Astrocyte (in vitro differentiated cells and primary cell): ENCODE results near the gene LBR. TPM values are rescaled to one million over a fixed set of nuclear protein-coding genes. Genes with fewer than 3 reads are reported as not detected.

ENCODE experiments used
- DNase-seq: peaks from one replicate; pipeline ENCODE4 v3.0.0-alpha.2; 2010; ENCODE audit warnings: low read depth
- FAIRE-seq: peaks from 2 replicates; lab custom pipeline; 2011; peaks lifted over from hg19 to GRCh38; lab: Jason Lieb, UNC
- H2AFZ ChIP-seq: 2 replicates; pipeline ENCODE4 v1.6.0; 2012; ENCODE audit warnings: low read depth, low read length, inconsistent platforms
- H3K27ac ChIP-seq: 2 replicates; pipeline ENCODE4 v1.5.1; 2011; ENCODE audit warnings: low read depth, low read length, inconsistent platforms
- H3K27me3 ChIP-seq: 2 replicates; pipeline ENCODE4 v1.6.0; 2011; ENCODE audit warnings: low read length, inconsistent platforms; ENCODE audit not compliant: insufficient read depth
- H3K36me3 ChIP-seq: 2 replicates; pipeline ENCODE4 v1.5.1; 2011; ENCODE audit warnings: low read length, inconsistent platforms; ENCODE audit not compliant: insufficient read depth
- H3K4me1 ChIP-seq: 2 replicates; pipeline ENCODE4 v1.5.1; 2011; ENCODE audit warnings: low read length, inconsistent platforms; ENCODE audit not compliant: insufficient read depth
- H3K4me2 ChIP-seq: 2 replicates; pipeline ENCODE4 v1.6.0; 2012; ENCODE audit warnings: low read length, inconsistent platforms
- H3K4me3 ChIP-seq: 2 replicates; pipeline ENCODE4 v1.5.1; 2011; ENCODE audit warnings: low read depth, mild to moderate bottlenecking, low read length, inconsistent platforms; ENCODE audit not compliant: insufficient read depth
- H3K79me2 ChIP-seq: 2 replicates; pipeline ENCODE4 v1.6.0; 2012; ENCODE audit warnings: mild to moderate bottlenecking, low read length, inconsistent platforms; ENCODE audit not compliant: insufficient read depth
- H3K9ac ChIP-seq: 2 replicates; pipeline ENCODE4 v1.6.0; 2012; ENCODE audit warnings: mild to moderate bottlenecking, low read length, inconsistent platforms
- H3K9me3 ChIP-seq: 2 replicates; pipeline ENCODE4 v1.5.1; 2012; ENCODE audit warnings: low read depth, mild to moderate bottlenecking, low read length, inconsistent platforms; ENCODE audit not compliant: insufficient read depth
- H4K20me1 ChIP-seq: 2 replicates; pipeline ENCODE4 v1.6.0; 2012; ENCODE audit warnings: low read length, inconsistent platforms; ENCODE audit not compliant: insufficient read depth
- H3K27ac Mint-ChIP-seq: one replicate; pipeline ENCODE4 v1.8.0; 2021; ENCODE audit warnings: mild to moderate bottlenecking, mixed read lengths; ENCODE audit not compliant: unreplicated experiment
- H3K27me3 Mint-ChIP-seq: one replicate; pipeline ENCODE4 v1.8.0; 2021; ENCODE audit warnings: low read depth, mixed read lengths; ENCODE audit not compliant: unreplicated experiment
- H3K36me3 Mint-ChIP-seq: one replicate; pipeline ENCODE4 v1.8.0; 2021; ENCODE audit warnings: low read depth, mixed read lengths; ENCODE audit not compliant: unreplicated experiment
- H3K4me1 Mint-ChIP-seq: one replicate; pipeline ENCODE4 v1.8.0; 2021; ENCODE audit warnings: low read depth, mixed read lengths; ENCODE audit not compliant: unreplicated experiment
- H3K4me3 Mint-ChIP-seq: one replicate; pipeline ENCODE4 v1.8.0; 2021; ENCODE audit warnings: mild to moderate bottlenecking, moderate library complexity, mixed read lengths; ENCODE audit not compliant: unreplicated experiment
- H3K9me3 Mint-ChIP-seq: one replicate; pipeline ENCODE4 v1.8.0; 2021; ENCODE audit warnings: mild to moderate bottlenecking, mixed read lengths; ENCODE audit not compliant: unreplicated experiment
- CTCF ChIP-seq: IDR thresholded peaks from 2 replicates; pipeline ENCODE4 v1.5.1; 2011; ENCODE audit warnings: low read depth, mild to moderate bottlenecking, inconsistent platforms, low read length, moderate library complexity; ENCODE audit not compliant: insufficient read depth
- EZH2 ChIP-seq: IDR thresholded peaks from 2 replicates; pipeline ENCODE4 v1.6.1; 2012; ENCODE audit warnings: mild to moderate bottlenecking, low read length, inconsistent platforms; ENCODE audit not compliant: insufficient read depth
- total RNA-seq: library from RNA; stranded (reverse); gene quantifications from 2 replicates; pipeline ENCODE4 v1.2.1, GENCODE V29; 2021

The LBR gene
- total RNA-seq, 1 donor from 2014 or later = 42.6 TPM

- Mint-ChIP-seq H3K9me3 (no peaks in the 10 kb centered on the region), H3K27me3 (peaks cover 5% of the 10 kb centered on the region), H3K4me1 (peaks cover 50% of the 10 kb centered on the region), H3K36me3 (no peaks in the 10 kb centered on the region), H3K27ac (no peak overlapping the region), H3K4me3 (no peak overlapping the region)
- Histone ChIP-seq H3K79me2 (no peaks in the 10 kb centered on the region), H3K27ac (no peak overlapping the region), H3K36me3 (no peaks in the 10 kb centered on the region), H3K4me3 (no peak overlapping the region), H3K27me3 (no peaks in the 10 kb centered on the region), H4K20me1 (no peaks in the 10 kb centered on the region), H3K4me2 (no peak overlapping the region), H3K9ac (no peak overlapping the region), H3K9me3 (no peaks in the 10 kb centered on the region), H3K4me1 (peaks cover 37% of the 10 kb centered on the region), H2AFZ (no peak overlapping the region)
- DNase-seq (no peak), FAIRE-seq (no peak)
- TF ChIP-seq EZH2 (no peak), CTCF (no peak)
These were observed 34.5 kb upstream of the LBR start for GRCh38 chr1:225462429-225462713.

- Histone ChIP-seq H3K36me3 (no peaks in the 10 kb centered on the region), H3K27ac (no peak overlapping the region), H3K4me1 (peaks cover 36% of the 10 kb centered on the region), H3K4me2 (no peak overlapping the region), H4K20me1 (no peaks in the 10 kb centered on the region), H2AFZ (no peak overlapping the region), H3K79me2 (no peaks in the 10 kb centered on the region), H3K27me3 (no peaks in the 10 kb centered on the region), H3K4me3 (no peak overlapping the region), H3K9me3 (no peaks in the 10 kb centered on the region), H3K9ac (no peak overlapping the region)
- DNase-seq (no peak), FAIRE-seq (no peak)
- Mint-ChIP-seq H3K36me3 (no peaks in the 10 kb centered on the region), H3K27ac (no peak overlapping the region), H3K4me3 (no peak overlapping the region), H3K27me3 (peaks cover 5% of the 10 kb centered on the region), H3K9me3 (no peaks in the 10 kb centered on the region), H3K4me1 (peaks cover 50% of the 10 kb centered on the region)
- TF ChIP-seq CTCF (no peak), EZH2 (no peak)
These were observed 33.9 kb upstream of the LBR start for GRCh38 chr1:225461533-225462428.
